ENCODE results near the gene NOTCH2NLA.
"Not testable (repeated sequence)": the region's sequence is repeated elsewhere in the genome, so short reads cannot be mapped to it uniquely, and the experiment has no call there.

The NOTCH2NLA gene

DNA sequence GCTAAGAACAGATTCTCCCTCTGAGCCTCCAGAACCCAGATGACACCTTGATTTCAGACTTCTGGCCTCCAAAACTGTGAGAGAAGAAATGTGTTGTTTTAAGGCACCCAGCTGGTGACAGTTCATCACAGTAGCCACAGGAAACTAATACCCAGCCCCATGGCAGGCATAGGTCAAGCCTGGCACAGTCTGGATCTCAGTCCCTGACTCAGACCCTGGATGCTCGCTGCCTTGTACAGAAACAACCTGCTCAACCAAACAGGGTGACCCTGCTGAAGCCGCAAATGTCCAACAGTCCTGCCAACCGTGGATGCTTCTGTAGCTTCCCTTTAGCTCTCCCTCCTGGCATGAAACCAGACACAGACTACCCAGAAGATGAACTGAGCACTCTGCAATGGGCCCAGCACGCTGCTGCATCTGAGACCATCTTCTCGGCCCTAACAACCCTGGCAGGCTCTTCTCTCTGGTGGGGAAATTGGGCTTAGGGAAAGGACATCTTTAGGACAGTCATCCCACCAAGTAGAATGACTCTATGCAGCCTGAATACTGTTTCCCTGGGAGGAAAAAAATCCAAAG, 7.3 kb upstream of the NOTCH2NLA start:
- H3K4me3 ChIP-seq (ENCODE audit: control insufficient read depth, low read depth, low read length); DNase-seq (ENCODE audit: low read depth): not testable (repeated sequence)

DNA sequence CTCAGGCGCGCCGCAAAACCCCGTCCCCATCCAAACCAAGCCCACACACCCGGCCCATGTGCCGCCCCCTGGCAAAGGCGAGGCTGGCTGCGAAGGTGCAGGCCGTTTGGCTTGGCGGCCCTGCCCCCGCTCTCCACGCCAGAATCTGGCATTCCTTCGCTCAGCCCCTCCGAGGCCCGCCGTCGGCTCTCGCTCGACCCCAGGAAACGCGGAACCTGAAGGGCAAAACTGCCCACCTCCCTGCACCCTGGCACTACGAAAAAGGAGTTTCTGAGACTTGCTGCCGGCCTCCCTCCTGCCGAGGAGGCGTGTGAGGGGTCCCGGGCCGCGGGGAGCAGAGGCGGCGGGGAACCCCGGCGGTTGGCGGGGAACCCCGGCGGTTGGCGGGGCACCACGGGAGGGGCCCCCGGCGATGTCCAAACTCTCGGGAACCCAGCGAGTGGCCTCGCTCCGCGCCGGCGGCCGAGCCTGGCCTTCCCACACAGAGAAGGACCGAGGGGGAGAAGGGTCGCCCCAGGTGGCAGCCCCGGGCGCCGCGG, 608 bp downstream of the NOTCH2NLA start:
- H3K4me3 ChIP-seq (ENCODE audit: control insufficient read depth, low read depth, low read length): peak overlapping the region; percentile 51
- DNase-seq (ENCODE audit: low read depth): not testable (repeated sequence)

DNA sequence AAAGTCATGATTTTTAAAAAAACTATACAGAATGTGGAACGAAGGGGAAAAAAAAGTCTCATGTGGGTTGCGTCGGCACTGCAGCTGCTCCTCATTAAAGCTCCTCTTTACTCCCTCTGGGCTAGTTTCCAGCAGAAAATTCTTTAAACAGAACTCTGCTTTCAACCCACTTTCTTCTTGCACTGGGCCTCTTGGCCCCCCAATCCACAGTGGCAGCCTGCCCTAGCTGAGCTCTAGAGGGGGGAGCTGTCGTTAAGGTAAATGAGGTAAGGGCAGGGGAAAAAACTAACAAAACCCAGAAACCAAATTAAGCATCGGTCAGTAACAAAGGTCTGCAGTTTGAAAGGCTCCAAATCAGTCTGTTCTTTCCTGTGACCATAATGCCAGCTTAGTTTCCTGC, 54.3 kb downstream of the NOTCH2NLA start:
- H3K4me3 ChIP-seq (ENCODE audit: control insufficient read depth, low read depth, low read length); DNase-seq (ENCODE audit: low read depth): not testable (repeated sequence)

DNA sequence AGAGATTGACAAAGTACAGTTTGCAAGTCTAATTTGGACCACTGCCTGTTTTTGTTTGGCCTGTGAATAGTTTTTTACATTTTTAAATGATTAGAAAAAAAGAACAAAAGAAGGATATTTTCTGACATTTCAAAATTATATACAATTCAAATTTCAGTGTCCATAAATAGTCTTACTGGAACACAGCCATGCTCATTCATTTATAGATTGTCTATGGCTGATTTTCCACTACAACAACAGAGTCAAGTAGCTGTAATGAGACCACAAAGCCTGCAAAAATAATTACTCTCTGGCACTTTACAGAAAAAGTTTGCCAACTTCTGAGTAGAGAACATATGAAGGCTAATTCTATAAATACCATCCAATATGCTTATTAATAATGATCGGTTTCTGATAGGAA, 61.1 kb downstream of the NOTCH2NLA start:
- H3K4me3 ChIP-seq (ENCODE audit: control insufficient read depth, low read depth, low read length); DNase-seq (ENCODE audit: low read depth): not testable (repeated sequence)

DNA sequence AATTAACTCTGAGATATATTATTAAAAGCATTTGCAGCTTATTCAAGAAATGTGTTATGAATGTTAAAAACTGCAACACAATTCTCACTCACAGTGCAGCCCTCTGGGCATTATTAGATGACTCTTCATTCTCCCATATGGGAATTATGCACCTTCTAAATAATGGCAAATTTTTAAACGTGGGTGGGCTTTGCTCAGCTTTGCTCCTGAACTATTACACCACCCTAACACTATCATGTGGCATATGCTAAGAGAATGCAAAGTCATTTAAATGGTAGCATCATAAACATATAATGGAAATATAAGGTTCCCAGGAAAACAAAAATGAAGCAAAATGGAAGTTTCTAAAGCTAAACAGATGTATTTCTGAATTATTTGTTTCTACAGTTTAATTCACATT, 61.5 kb downstream of the NOTCH2NLA start:
- H3K4me3 ChIP-seq (ENCODE audit: control insufficient read depth, low read depth, low read length); DNase-seq (ENCODE audit: low read depth): not testable (repeated sequence)

DNA sequence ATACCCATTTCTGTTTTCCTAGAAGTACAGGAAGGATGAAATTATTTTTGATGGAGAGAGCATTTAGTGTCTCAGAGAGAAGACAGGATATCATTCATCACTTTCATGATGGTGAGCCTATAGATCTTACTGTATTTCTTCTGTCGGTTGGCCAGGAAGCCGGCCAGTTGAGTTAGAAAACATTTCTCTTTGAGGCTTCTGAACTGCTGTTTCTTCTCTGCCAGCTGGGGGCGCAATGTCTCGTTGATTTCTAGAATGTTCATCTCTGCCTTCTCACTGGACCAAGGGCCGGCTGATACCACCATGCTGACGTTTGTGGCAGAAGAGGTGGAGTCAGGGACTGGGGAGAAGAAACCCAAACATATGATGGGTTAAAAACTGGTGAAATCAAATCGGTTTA, 84.4 kb downstream of the NOTCH2NLA start, which contains the start of gene NBPF10:
NBPF10 (minus strand) TSS at position 340 of the 400 bp plus-strand sequence; CDS start at position 305, 35 bp downstream.
- not testable (repeated sequence) for H3K4me3 ChIP-seq (ENCODE audit: control insufficient read depth, low read depth, low read length); DNase-seq (ENCODE audit: low read depth)

All from AG09309 (cell line).